A549 (cell line): ENCODE results near the gene PTPRK.

Source experiments
- CBX8 ChIP-seq: fragments of 200-600 bp; sonication (generic); IDR thresholded peaks from 2 replicates; pipeline ENCODE4 v1.6.1; 2016
- CTCF ChIP-seq: fragments of >200 bp; sonication (Bioruptor Twin); formaldehyde crosslinking; IDR thresholded peaks from 3 replicates; pipeline ENCODE4 v1.5.1; 2016
- MAZ ChIP-seq: fragments of 150-350 bp; IDR thresholded peaks from 2 replicates; pipeline ENCODE4 v1.6.1; 2014; ENCODE audit warnings: antibody characterized with exemption, low read depth, low read length, borderline replicate concordance
- RAD21 ChIP-seq, 2 experiments: fragments of >200 bp in 1 of 2; sonication (Bioruptor Twin) in 1 of 2; formaldehyde crosslinking in 1 of 2; IDR thresholded peaks in 1 of 2; conservative IDR thresholded peaks in 1 of 2; 2 replicates in 1 of 2; 3 replicates in 1 of 2; pipeline ENCODE4 v1.6.1; 2012 to 2018; ENCODE audit warnings: inconsistent platforms in 1 of 2

- TF ChIP-seq RAD21 (conservative IDR thresholded peaks at IDR 0.05 in 1 of 2, IDR thresholded peaks at IDR 0.05 in 1 of 2) (no peak), CBX8 (no peak), CTCF (no peak), MAZ (no peak)
Measured at GRCh38 chr6:128495536-128496333, 24.7 kb downstream of the PTPRK start.
